GM23248 (cell line): ENCODE measurements around the gene MYO15A. TPM values are rescaled to one million over a fixed set of nuclear protein-coding genes. Genes with fewer than 3 reads are reported as not detected.

ENCODE experiments used
- DNase-seq: peaks from one replicate; pipeline ENCODE4 v3.0.0-alpha.2; 2015
- H2AFZ ChIP-seq: fragments of 200-600 bp; sonication (generic); 2 replicates; pipeline ENCODE4 v1.6.1; 2016; ENCODE audit warnings: antibody characterized with exemption
- H3F3A ChIP-seq: fragments of 200-600 bp; sonication (generic); 2 replicates; pipeline ENCODE4 v1.6.1; 2016; ENCODE audit warnings: mild to moderate bottlenecking, antibody characterized with exemption, mixed run types; ENCODE audit not compliant: insufficient read depth
- H3K27ac ChIP-seq: fragments of 200-600 bp; sonication (generic); 2 replicates; pipeline ENCODE4 v1.5.1; 2016; ENCODE audit warnings: mild to moderate bottlenecking
- H3K27me3 ChIP-seq: fragments of 200-600 bp; sonication (generic); replicated peaks from 2 replicates; pipeline ENCODE4 v1.6.1; 2016; ENCODE audit warnings: mild to moderate bottlenecking; ENCODE audit not compliant: insufficient read depth
- H3K36me3 ChIP-seq: fragments of 200-600 bp; sonication (generic); 2 replicates; pipeline ENCODE4 v1.6.1; 2016; ENCODE audit warnings: low read depth, mild to moderate bottlenecking
- H3K4me1 ChIP-seq: fragments of 200-600 bp; sonication (generic); 2 replicates; pipeline ENCODE4 v1.6.1; 2016; ENCODE audit warnings: mild to moderate bottlenecking; ENCODE audit not compliant: insufficient read depth
- H3K4me2 ChIP-seq: fragments of 200-600 bp; sonication (generic); one replicate; pipeline ENCODE4 v1.6.1; 2016; ENCODE audit warnings: mild to moderate bottlenecking; ENCODE audit not compliant: unreplicated experiment
- H3K4me3 ChIP-seq: fragments of 200-600 bp; sonication (generic); 2 replicates; pipeline ENCODE4 v1.5.1; 2016; ENCODE audit warnings: mild to moderate bottlenecking
- H3K79me2 ChIP-seq: fragments of 200-600 bp; sonication (generic); 2 replicates; pipeline ENCODE4 v1.6.1; 2016; ENCODE audit warnings: mild to moderate bottlenecking; ENCODE audit not compliant: insufficient read depth
- H3K9ac ChIP-seq: fragments of 200-600 bp; sonication (generic); 2 replicates; pipeline ENCODE4 v1.6.1; 2016; ENCODE audit warnings: mild to moderate bottlenecking
- H3K9me2 ChIP-seq: fragments of 200-600 bp; sonication (generic); 2 replicates; pipeline ENCODE4 v1.6.1; 2016; ENCODE audit warnings: mixed run types, mild to moderate bottlenecking, moderate library complexity; ENCODE audit not compliant: insufficient read depth
- H3K9me3 ChIP-seq: fragments of 200-600 bp; sonication (generic); one replicate; pipeline ENCODE4 v1.6.1; 2017; ENCODE audit warnings: low read depth
- H4K20me1 ChIP-seq: fragments of 200-600 bp; sonication (generic); 2 replicates; pipeline ENCODE4 v1.6.0; 2016; ENCODE audit not compliant: insufficient read depth
- EZH2 ChIP-seq: fragments of 200-600 bp; sonication (generic); IDR thresholded peaks from 2 replicates; pipeline ENCODE4 v1.6.1; 2018; ENCODE audit warnings: antibody characterized with exemption, mild to moderate bottlenecking; ENCODE audit not compliant: insufficient read depth, poor library complexity, severe bottlenecking
- EZH2phosphoT487 ChIP-seq: fragments of 200-600 bp; sonication (generic); IDR thresholded peaks from 2 replicates; pipeline ENCODE4 v1.6.1; 2018; ENCODE audit warnings: antibody characterized with exemption, moderate library complexity, mild to moderate bottlenecking, low read depth; ENCODE audit not compliant: insufficient read depth
- WGBS, 2 experiments: methylation state at CpG; one replicate each; pipeline ENCODE4 v1.1.6; 2015 to 2017; ENCODE audit warnings: low lambda C conversion rate in 2 of 2, low coverage in 1 of 2; ENCODE audit errors: missing lambda C conversion rate in 2 of 2; 5-methylcytosine and 5-hydroxymethylcytosine counted together
- in situ Hi-C: fragments of 300-500 bp; cut with MboI; formaldehyde crosslinking; loops from 2 replicates; pipeline ENCODE4 v1.15.0; 2020
- polyA plus RNA-seq: library from polyadenylated mRNA; unstranded; fragments of >200 nt; fragmentation: Nextera tagmentation; extraction: Ambion mirVana; gene quantifications from 2 replicates; pipeline ENCODE4 v1.2.1, GENCODE V29; 2016
- total RNA-seq: library from RNA; depleted of rRNA; stranded (reverse); fragments of >200 nt; shearing (Covaris generic); gene quantifications from 2 replicates; pipeline ENCODE4 v1.2.3, GENCODE V29; 2014

Gene MYO15A
- total and polyA plus RNA-seq, 2 experiments from 2014 or later, result 0.54 to 0.70 TPM

DNA sequence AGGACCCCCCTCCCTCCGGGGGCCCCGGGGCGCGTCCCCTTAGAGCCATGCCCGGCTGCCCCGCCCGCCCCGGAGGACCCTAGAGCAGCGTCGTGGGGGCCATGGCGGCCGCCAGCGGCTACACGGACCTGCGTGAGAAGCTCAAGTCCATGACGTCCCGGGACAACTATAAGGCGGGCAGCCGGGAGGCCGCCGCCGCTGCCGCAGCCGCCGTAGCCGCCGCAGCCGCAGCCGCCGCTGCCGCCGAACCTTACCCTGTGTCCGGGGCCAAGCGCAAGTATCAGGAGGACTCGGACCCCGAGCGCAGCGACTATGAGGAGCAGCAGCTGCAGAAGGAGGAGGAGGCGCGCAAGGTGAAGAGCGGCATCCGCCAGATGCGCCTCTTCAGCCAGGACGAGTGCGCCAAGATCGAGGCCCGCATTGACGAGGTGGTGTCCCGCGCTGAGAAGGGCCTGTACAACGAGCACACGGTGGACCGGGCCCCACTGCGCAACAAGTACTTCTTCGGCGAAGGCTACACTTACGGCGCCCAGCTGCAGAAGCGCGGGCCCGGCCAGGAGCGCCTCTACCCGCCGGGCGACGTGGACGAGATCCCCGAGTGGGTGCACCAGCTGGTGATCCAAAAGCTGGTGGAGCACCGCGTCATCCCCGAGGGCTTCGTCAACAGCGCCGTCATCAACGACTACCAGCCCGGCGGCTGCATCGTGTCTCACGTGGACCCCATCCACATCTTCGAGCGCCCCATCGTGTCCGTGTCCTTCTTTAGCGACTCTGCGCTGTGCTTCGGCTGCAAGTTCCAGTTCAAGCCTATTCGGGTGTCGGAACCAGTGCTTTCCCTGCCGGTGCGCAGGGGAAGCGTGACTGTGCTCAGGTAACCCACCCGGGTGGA is 75.8 kb downstream of the MYO15A start:
- H3K4me3 ChIP-seq, result peak overlapping the region; percentile 94
- H3K79me2 ChIP-seq, result peaks cover 57% of the 10 kb centered on the region
- peaks cover 12% of the 10 kb centered on the region; the same call in 1 of the 2 replicates for H4K20me1 ChIP-seq
- 1% methylated on average over 76 to 80 of the region's 92 CpGs for WGBS, 2 experiments
- 0 out of 2 replicates have a peak, but pooled peaks cover 3% of the 10 kb centered on the region for H3K36me3 ChIP-seq
- H3K9me2 ChIP-seq, result no peaks in the 10 kb centered on the region
- H3K27ac ChIP-seq, result peak overlapping the region; percentile 97
- peak overlapping the region; percentile 98 for H3K4me2 ChIP-seq
- no peaks in the 10 kb centered on the region for H3K9me3 ChIP-seq
- H3K27me3 ChIP-seq, result no peaks in the 10 kb centered on the region
- peaks cover 58% of the 10 kb centered on the region for H3F3A ChIP-seq
- TF ChIP-seq EZH2 (no peak), EZH2phosphoT487 (no peak)
- in situ Hi-C loops, result no loop called here
- peaks cover 47% of the 10 kb centered on the region for H3K4me1 ChIP-seq
- H2AFZ ChIP-seq, result no peak overlapping the region
- peak; percentile 84 for DNase-seq
- peak overlapping the region; percentile 96 for H3K9ac ChIP-seq

DNA sequence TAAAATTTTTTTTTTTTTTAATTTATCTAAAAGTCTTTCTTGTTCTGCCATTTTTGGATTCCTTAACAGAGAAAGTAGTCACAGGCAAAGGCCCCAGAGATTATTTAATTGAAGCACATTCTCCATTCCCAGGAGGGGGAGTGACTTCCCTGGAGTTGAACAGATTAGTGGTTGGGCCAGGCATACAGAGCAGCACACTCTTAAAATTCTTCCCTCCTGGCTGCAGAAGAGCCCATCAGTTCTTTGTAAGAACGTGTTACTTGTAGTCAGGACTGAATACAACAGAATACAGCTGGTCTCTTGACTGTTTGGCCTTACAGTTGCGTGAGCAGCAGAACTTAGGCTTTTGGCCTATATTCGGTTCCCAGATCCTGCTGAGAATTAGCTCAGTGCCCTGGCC is 76.8 kb downstream of the MYO15A start:
- Histone ChIP-seq H2AFZ (no peak overlapping the region), H3K36me3 (peaks cover 9% of the 10 kb centered on the region; the same call in 1 of the 2 replicates), H3F3A (peaks cover 67% of the 10 kb centered on the region), H3K9me2 (no peaks in the 10 kb centered on the region), H3K27me3 (no peaks in the 10 kb centered on the region), H3K9me3 (no peaks in the 10 kb centered on the region), H3K4me3 (peak overlapping the region; percentile 94), H3K4me2 (peak overlapping the region; percentile 98), H4K20me1 (peaks cover 16% of the 10 kb centered on the region), H3K79me2 (peaks cover 67% of the 10 kb centered on the region), H3K9ac (peak overlapping the region; percentile 96), H3K4me1 (peaks cover 56% of the 10 kb centered on the region), H3K27ac (peak overlapping the region; percentile 97)
- TF ChIP-seq EZH2phosphoT487 (no peak), EZH2 (no peak)
- 0% methylated on average over 3 of the region's 3 CpGs for WGBS, 2 experiments
- in situ Hi-C loops, result no loop called here
- peak; percentile 64 for DNase-seq

GRCh38 chr17:18185832-18186626 is 77.5 kb downstream of the MYO15A start:
- no peaks in the 10 kb centered on the region for H3K9me3 ChIP-seq
- H2AFZ ChIP-seq, result no peak overlapping the region
- peak overlapping the region; percentile 98 for H3K4me2 ChIP-seq
- peaks cover 16% of the 10 kb centered on the region for H4K20me1 ChIP-seq
- peaks cover 73% of the 10 kb centered on the region for H3K79me2 ChIP-seq
- H3F3A ChIP-seq, result peaks cover 69% of the 10 kb centered on the region
- H3K27ac ChIP-seq, result peak overlapping the region; percentile 97
- TF ChIP-seq EZH2 (no peak), EZH2phosphoT487 (no peak)
- peak overlapping the region; percentile 94 for H3K4me3 ChIP-seq
- in situ Hi-C loops, result no loop called here
- peaks cover 9% of the 10 kb centered on the region; the same call in 1 of the 2 replicates for H3K36me3 ChIP-seq
- peak; percentile 76 for DNase-seq
- no peaks in the 10 kb centered on the region for H3K27me3 ChIP-seq
- H3K9ac ChIP-seq, result peak overlapping the region; percentile 96
- peaks cover 56% of the 10 kb centered on the region for H3K4me1 ChIP-seq
- H3K9me2 ChIP-seq, result no peaks in the 10 kb centered on the region
- WGBS, 2 experiments, result 10 to 15% methylated on average over 10 of the region's 10 CpGs

GRCh38 chr17:18186627-18186982 is 78.0 kb downstream of the MYO15A start:
- 0% methylated on average over 1 of the region's 1 CpG for WGBS, 2 experiments
- Histone ChIP-seq H3F3A (peaks cover 67% of the 10 kb centered on the region), H3K4me3 (peak overlapping the region; percentile 94), H3K36me3 (peaks cover 9% of the 10 kb centered on the region; the same call in 1 of the 2 replicates), H3K4me2 (peak overlapping the region; percentile 98), H2AFZ (no peak overlapping the region), H3K9me3 (no peaks in the 10 kb centered on the region), H3K79me2 (peaks cover 79% of the 10 kb centered on the region), H3K27ac (peak overlapping the region; percentile 97), H3K4me1 (peaks cover 56% of the 10 kb centered on the region), H4K20me1 (peaks cover 16% of the 10 kb centered on the region), H3K9me2 (no peaks in the 10 kb centered on the region), H3K27me3 (no peaks in the 10 kb centered on the region), H3K9ac (peak overlapping the region; percentile 96)
- in situ Hi-C loops, result no loop called here
- no peak for TF ChIP-seq EZH2
- TF ChIP-seq EZH2phosphoT487, result no peak
- DNase-seq, result peak; percentile 80
